GM12878 (cell line): ENCODE measurements around the gene TIA1. TPM values are rescaled to one million over a fixed set of nuclear protein-coding genes. Genes with fewer than 3 reads are reported as not detected.

ENCODE experiments used
- ATF3 ChIP-seq: IDR thresholded peaks from 2 replicates; pipeline ENCODE4 v1.6.1; 2011; ENCODE audit warnings: low read depth, mild to moderate bottlenecking, low read length, moderate library complexity, borderline replicate concordance; ENCODE audit errors: extremely low read depth
- BACH1 ChIP-seq: fragments of 450-650 bp; IDR thresholded peaks from 2 replicates; pipeline ENCODE4 v1.6.1; 2017; ENCODE audit warnings: mild to moderate bottlenecking, borderline replicate concordance
- BCL3 ChIP-seq: IDR thresholded peaks from 2 replicates; pipeline ENCODE4 v1.6.1; 2011; ENCODE audit warnings: borderline replicate concordance, low read depth, mild to moderate bottlenecking, moderate library complexity, low read length; ENCODE audit not compliant: insufficient read depth, poor library complexity, severe bottlenecking
- CBX5 ChIP-seq: sonication (generic); IDR thresholded peaks from 2 replicates; pipeline ENCODE4 v1.6.1; 2016; ENCODE audit warnings: low read depth, moderate library complexity, mild to moderate bottlenecking, inconsistent platforms
- CEBPB ChIP-seq, 2 experiments: fragments of 150-350 bp in 1 of 2; IDR thresholded peaks; 2 replicates each; pipeline ENCODE4 v1.6.1; 2012 to 2014; ENCODE audit warnings: low read depth in 2 of 2, low read length in 2 of 2, borderline replicate concordance in 1 of 2, inconsistent platforms in 1 of 2
- EP300 ChIP-seq, 2 experiments: fragments of 150-350 bp in 1 of 2; IDR thresholded peaks; 2 replicates each; pipeline ENCODE4 v1.6.1; 2011 to 2012; ENCODE audit warnings: low read depth in 2 of 2, low read length in 2 of 2, borderline replicate concordance in 1 of 2, improper control_type of control experiment in 1 of 2, inconsistent platforms in 1 of 2; ENCODE audit not compliant: control insufficient read depth in 1 of 2
- FOXM1 ChIP-seq: IDR thresholded peaks from 2 replicates; pipeline ENCODE4 v1.6.1; 2012; ENCODE audit warnings: low read depth, mild to moderate bottlenecking, inconsistent platforms, low read length, moderate library complexity
- HCFC1 ChIP-seq: fragments of 150-350 bp; IDR thresholded peaks from 2 replicates; pipeline ENCODE4 v1.6.1; 2014; ENCODE audit warnings: low read length
- IRF5 ChIP-seq: fragments of 450-650 bp; IDR thresholded peaks from 2 replicates; pipeline ENCODE4 v1.6.1; 2017; ENCODE audit warnings: borderline replicate concordance
- KAT2A ChIP-seq: conservative IDR thresholded peaks from 2 replicates; pipeline ENCODE4 v1.6.1; 2011; ENCODE audit warnings: low read depth, low read length; ENCODE audit not compliant: control insufficient read depth
- MLLT1 ChIP-seq: fragments of 450-650 bp; IDR thresholded peaks from 2 replicates; pipeline ENCODE4 v1.6.1; 2016; ENCODE audit warnings: mild to moderate bottlenecking
- MXI1 ChIP-seq: fragments of 150-350 bp; IDR thresholded peaks from 2 replicates; pipeline ENCODE4 v1.6.1; 2011; ENCODE audit warnings: low read depth, mild to moderate bottlenecking, inconsistent platforms, low read length, improper control_type of control experiment
- MYB ChIP-seq: fragments of 150-350 bp; IDR thresholded peaks from 2 replicates; pipeline ENCODE4 v1.6.1; 2014; ENCODE audit warnings: mild to moderate bottlenecking, low read depth, low read length, borderline replicate concordance
- NFYB ChIP-seq: IDR thresholded peaks from 2 replicates; pipeline ENCODE4 v1.6.1; 2011; ENCODE audit warnings: low read depth, mild to moderate bottlenecking, low read length, improper control_type of control experiment, moderate library complexity; ENCODE audit not compliant: insufficient read depth
- NRF1 ChIP-seq: conservative IDR thresholded peaks from 2 replicates; pipeline ENCODE4 v1.6.1; 2011; ENCODE audit warnings: mild to moderate bottlenecking, low read depth, low read length, improper control_type of control experiment
- RB1 ChIP-seq: fragments of 450-650 bp; formaldehyde crosslinking; IDR thresholded peaks from 2 replicates; pipeline ENCODE4 v1.6.1; 2017; ENCODE audit warnings: mild to moderate bottlenecking, borderline replicate concordance
- RELA ChIP-seq: fragments of 450-650 bp; IDR thresholded peaks from 2 replicates; pipeline ENCODE4 v1.8.0; 2014; ENCODE audit warnings: borderline replicate concordance; ENCODE audit not compliant: partially characterized antibody
- SUZ12 ChIP-seq: fragments of 200-600 bp; sonication (generic); IDR thresholded peaks from one replicate; pipeline ENCODE4 v1.6.1; 2018; ENCODE audit warnings: antibody characterized with exemption, mild to moderate bottlenecking; ENCODE audit not compliant: unreplicated experiment
- TCF3 ChIP-seq: IDR thresholded peaks from 2 replicates; pipeline ENCODE4 v1.6.1; 2012; ENCODE audit warnings: low read depth, mild to moderate bottlenecking, low read length, borderline replicate concordance; ENCODE audit not compliant: insufficient read depth
- ZNF274 ChIP-seq: IDR thresholded peaks from one replicate; pipeline ENCODE4 v1.8.0; 2011; ENCODE audit not compliant: insufficient read length, insufficient read depth
- ZNF592 ChIP-seq: fragments of 450-650 bp; IDR thresholded peaks from 2 replicates; pipeline ENCODE4 v1.6.1; 2017; ENCODE audit warnings: mild to moderate bottlenecking, moderate library complexity
- polyA plus RNA-seq, 11 experiments: library from polyadenylated mRNA; depleted of rRNA in 4 of 11; unstranded in 6 of 11; stranded (reverse) in 5 of 11; fragments of >200 nt; fragmentation: Nextera tagmentation in 4 of 11; fragmentation: Illumina TruSeq in 1 of 11; extraction: Ambion mirVana in 4 of 11; extraction: Trizol in 1 of 11; gene quantifications; 1 replicate in 1 of 11; 2 replicates in 10 of 11; pipeline versions ENCODE4 v1.2.1 to v1.2.3, GENCODE V29; 2011 to 2016; ENCODE audit warnings: inconsistent platforms in 2 of 11, missing spikeins in 2 of 11, low read depth in 1 of 11
- total RNA-seq, 4 experiments: library from RNA; depleted of rRNA in 3 of 4; stranded (reverse); fragments of >200 nt in 3 of 4; fragmentation: Illumina TruSeq in 1 of 4; extraction: Trizol in 1 of 4; gene quantifications; 2 replicates each; pipeline versions ENCODE4 v1.2.1 to v1.2.3, GENCODE V29; 2013 to 2021

TIA1 gene
- total and polyA plus RNA-seq, 10 of the 15 experiments (the other 5 are each of a cell fraction or from before 2014, with no cell fraction given) = 21.5 to 155 (median 67.0) TPM

GRCh38 chr2:70161069-70161534, 87.3 kb downstream of the TIA1 start (continued):
- TF ChIP-seq MYB (no peak), RB1 (no peak), ZNF274 (no peak), IRF5 (no peak), NRF1 (no peak), BACH1 (peak; percentile 78; the same call in 1 of the 2 replicates), FOXM1 (peak; percentile 95), CBX5 (no peak), ZNF592 (peak; percentile 85; the same call in 1 of the 2 replicates), TCF3 (peak; percentile 96), ATF3 (no peak), RELA (no peak), BCL3 (peak; percentile 92), MLLT1 (no peak), HCFC1 (no peak), MXI1 (no peak), SUZ12 (no peak), CEBPB (IDR thresholded peaks at IDR 0.05; ENCODE audit: borderline replicate concordance in 1 of 2, low read depth in 2 of 2, low read length in 2 of 2) (no peak), KAT2A (no peak), EP300 (IDR thresholded peaks at IDR 0.05; ENCODE audit: borderline replicate concordance in 1 of 2, control insufficient read depth in 1 of 2, low read depth in 2 of 2, low read length in 2 of 2) (peak; percentile 56 to 86; a peak in 3 of 4 replicates), NFYB (no peak)
